ENCODE measurements around the gene ETAA1. TPM values are rescaled to one million over a fixed set of nuclear protein-coding genes. Genes with fewer than 3 reads are reported as not detected.

The ETAA1 gene
- total RNA-seq, 1 experiment from 2014 or later = 18.8 TPM

GRCh38 chr2:67423489-67423888, 26.4 kb downstream of the ETAA1 start:
- H3K27me3 ChIP-seq (ENCODE audit: insufficient read depth, low read length) = no peaks in the 10 kb centered on the region
- no peaks in the 10 kb centered on the region for H3K79me1 ChIP-seq (ENCODE audit: insufficient read depth, low read depth, low read length, poor library complexity, severe bottlenecking)
- H4K91ac ChIP-seq (ENCODE audit: insufficient read length, low read depth, low read length) = no peak overlapping the region
- H3T11ph ChIP-seq (ENCODE audit: low read length) = no peak overlapping the region
- H2AFZ ChIP-seq (ENCODE audit: low read length) = no peak overlapping the region
- DNase-seq = no peak
- H2BK15ac ChIP-seq (ENCODE audit: low read depth, low read length) = no peak overlapping the region
- H3K4me1 ChIP-seq (ENCODE audit: insufficient read depth, low read length) = no peaks in the 10 kb centered on the region
- H4K5ac ChIP-seq (ENCODE audit: insufficient read length, low read depth, low read length) = no peak overlapping the region
- peaks cover 0 to 16% (median 0%) of the 10 kb centered on the region in 3 experiments; a peak in 2 of 7 replicates for H3K36me3 Mint-ChIP-seq (ENCODE audit: insufficient read depth in 1 of 3, low read depth in 3 of 3)
- no peak overlapping the region for H2BK12ac ChIP-seq (ENCODE audit: insufficient read length, low read depth, low read length)
- H3K23ac ChIP-seq (ENCODE audit: insufficient read length, low read depth, low read length) = no peak overlapping the region
- no peaks in the 10 kb centered on the region for H3K79me2 ChIP-seq (ENCODE audit: insufficient read depth, low read length)
- no peak overlapping the region for H3K27ac ChIP-seq (ENCODE audit: insufficient read length, low read depth, low read length)
- H3K4me3 Mint-ChIP-seq = no peak overlapping the region
- peaks cover 14 to 19% of the 10 kb centered on the region in 2 experiments for H3K9me3 Mint-ChIP-seq
- no peaks in the 10 kb centered on the region for H4K20me1 ChIP-seq (ENCODE audit: control insufficient read depth, insufficient read depth, insufficient read length)
- no CpG with 5 or more reads among the region's 1 CpG for WGBS (ENCODE audit: extremely low coverage, insufficient read length, low lambda C conversion rate)
- no peak overlapping the region for H3K14ac ChIP-seq (ENCODE audit: insufficient read depth, low read length)
- no peaks in the 10 kb centered on the region for H3K4me1 Mint-ChIP-seq
- H3K27me3 Mint-ChIP-seq (ENCODE audit: low read depth) = no peaks in the 10 kb centered on the region
- no peak overlapping the region for H2AK5ac ChIP-seq (ENCODE audit: insufficient read length, low read length)
- H3K27ac Mint-ChIP-seq = no peak overlapping the region
- no peak for TF ChIP-seq CTCF (conservative IDR thresholded peaks at IDR 0.05)
- H3K4me2 ChIP-seq (ENCODE audit: insufficient read depth, insufficient read length, low read length) = no peak overlapping the region
- no peak overlapping the region for H3K18ac ChIP-seq (ENCODE audit: insufficient read length, low read depth, low read length)
- no peaks in the 10 kb centered on the region for H3K9me3 ChIP-seq (ENCODE audit: control insufficient read depth, low read depth, low read length)
- H2BK5ac ChIP-seq (ENCODE audit: insufficient read length, low read length) = no peak overlapping the region
- H3K23me2 ChIP-seq (ENCODE audit: insufficient read length, low read depth, low read length, poor library complexity, severe bottlenecking) = no peaks in the 10 kb centered on the region
- H3K4ac ChIP-seq (ENCODE audit: low read depth, low read length) = no peak overlapping the region
- no peak overlapping the region for H2BK120ac ChIP-seq (ENCODE audit: low read depth, low read length, poor library complexity, severe bottlenecking)
- H2BK20ac ChIP-seq (ENCODE audit: low read depth, low read length, poor library complexity, severe bottlenecking) = no peak overlapping the region
- H3K9ac ChIP-seq (ENCODE audit: extremely low read depth, insufficient read length, low read length) = no peak overlapping the region
- no peak overlapping the region for H4K8ac ChIP-seq (replicated peaks; ENCODE audit: insufficient read length, low read depth, low read length)
- H3K56ac ChIP-seq (ENCODE audit: insufficient read length, low read depth, low read length) = no peak overlapping the region
